Right hindlimb (tissue), 1 donor: ENCODE data around the gene WDR45B.
"Not testable (repeated sequence)": the region's sequence is repeated elsewhere in the genome, so short reads cannot be mapped to it uniquely, and the experiment has no call there.

Experiments used
- DNase-seq: peaks from one replicate; pipeline ENCODE4 v3.0.0-alpha.2; 2018

WDR45B gene

DNA sequence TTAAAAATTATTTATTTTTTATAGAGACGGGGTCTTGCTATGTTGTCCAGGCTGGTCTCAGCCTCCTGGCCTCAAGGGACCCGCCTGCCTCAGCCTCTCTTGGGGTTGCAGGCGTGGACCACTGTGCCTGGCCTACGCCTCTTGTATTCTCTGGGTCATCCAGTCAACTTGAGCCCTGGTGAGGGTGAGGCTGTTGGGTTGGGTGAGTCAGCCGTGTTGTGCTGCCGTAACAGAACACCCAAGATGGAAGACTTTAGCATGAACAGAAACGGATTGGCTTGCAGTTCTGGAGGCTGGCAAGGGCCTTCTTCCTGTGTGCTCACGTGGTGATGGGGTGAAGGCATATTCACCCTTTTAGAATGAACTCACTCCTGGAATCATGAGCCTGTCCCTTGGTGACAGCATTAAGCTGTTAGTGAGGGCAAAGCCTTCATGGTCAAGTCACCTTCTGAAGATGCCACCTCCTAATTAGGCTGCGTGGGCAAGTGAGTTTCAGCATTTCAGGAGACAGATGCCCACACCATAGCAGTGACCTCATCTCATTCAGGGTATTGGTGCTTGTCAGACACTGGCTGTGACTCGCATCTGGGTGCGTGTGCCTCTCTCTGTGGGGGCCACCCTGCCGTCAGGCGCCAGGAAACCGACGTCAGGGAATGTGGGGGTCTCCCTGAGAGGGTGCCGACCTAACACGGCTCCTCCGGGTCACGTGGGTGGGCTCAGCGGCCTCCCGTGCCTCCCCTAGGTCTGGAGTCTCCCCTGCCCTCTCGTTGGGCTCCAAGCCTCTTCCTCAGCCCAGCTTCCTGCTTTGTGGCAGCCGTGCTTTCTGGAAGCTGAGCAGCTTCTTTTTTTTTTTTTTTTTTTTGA, 49.8 kb downstream of the WDR45B start:
- no peak for DNase-seq

DNA sequence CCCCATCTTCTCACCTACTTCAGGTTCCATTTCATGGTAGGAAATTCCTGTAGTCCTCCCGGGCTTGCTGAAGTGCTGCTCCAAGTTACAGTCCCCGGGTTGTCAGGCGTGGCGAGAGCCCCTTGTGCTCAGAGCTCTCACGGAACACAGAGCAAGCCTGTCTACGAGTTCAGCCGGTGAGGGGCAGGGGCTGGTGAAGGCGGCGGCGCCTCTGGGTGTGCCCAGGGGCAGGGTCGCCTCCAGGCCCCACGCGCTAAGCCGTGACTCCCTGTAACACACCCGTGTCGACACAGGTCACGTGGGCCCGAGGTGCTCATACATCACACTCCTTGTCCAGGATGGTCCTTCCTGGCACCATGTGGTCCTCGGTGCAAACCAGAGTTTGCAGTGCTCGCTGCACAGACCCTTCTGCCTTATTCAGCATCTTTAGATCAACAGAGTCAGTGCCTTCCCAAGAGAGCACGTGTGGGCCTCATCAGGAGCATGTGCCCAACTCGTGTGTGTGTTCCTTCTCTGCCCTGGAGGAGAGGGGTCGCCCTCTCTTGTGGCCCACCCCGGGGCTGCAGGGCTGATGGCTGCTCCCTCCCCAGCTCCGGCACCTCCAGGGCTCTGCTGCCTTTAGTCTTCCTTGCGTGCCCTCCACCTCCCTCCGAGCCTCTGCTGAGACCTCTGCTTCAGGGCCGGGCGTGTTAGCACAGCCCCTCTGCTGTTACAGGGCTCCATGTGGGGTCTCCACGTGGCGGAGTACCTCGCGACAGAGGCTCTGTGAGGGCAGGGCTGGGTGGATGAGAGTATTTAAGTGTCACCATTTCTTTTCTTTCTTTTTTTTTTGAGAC, 51.2 kb downstream of the WDR45B start:
- DNase-seq, result no peak

DNA sequence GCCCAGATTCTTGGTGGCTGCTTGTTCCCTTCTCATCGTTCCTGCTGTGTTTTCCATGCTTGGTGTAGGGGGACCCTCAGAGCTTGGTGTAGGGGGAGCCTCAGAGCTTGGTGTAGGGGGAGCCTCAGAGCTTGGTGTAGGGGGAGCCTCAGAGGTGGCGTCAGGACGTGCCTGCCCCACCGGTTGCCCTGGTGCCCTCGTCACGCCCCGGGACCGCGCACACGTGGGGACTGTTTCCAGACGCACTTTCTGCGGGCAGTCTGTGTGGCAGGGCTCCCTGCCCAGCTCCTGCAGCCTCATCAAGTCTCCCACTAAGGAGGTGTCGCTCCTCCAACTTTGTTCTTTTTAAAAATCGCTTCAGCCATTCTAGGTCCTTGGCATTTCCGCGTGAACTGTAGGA, 51.9 kb downstream of the WDR45B start:
- DNase-seq, result no peak

GRCh38 chr17:82595893-82596292, 52.4 kb downstream of the WDR45B start:
- DNase-seq, result no peak

DNA sequence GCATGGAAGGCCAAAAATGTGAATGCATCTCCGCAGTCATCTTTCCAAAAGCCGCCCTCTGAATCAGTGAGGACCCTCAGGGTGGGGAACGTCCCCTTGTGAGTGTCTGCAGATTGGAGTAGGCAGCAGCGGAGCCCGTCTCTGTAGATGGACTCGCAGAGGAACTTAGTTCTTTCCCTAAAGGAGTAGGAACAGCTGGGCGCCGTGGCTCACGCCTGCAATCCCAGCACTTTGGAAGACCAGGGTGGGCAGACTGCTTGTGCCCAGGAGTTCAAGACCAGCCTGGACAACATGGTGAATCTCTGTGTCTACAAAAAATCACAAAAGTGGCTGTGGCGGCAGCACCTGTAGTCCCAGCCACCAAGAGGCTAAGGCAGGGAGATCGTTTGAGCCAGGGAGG, 53.7 kb downstream of the WDR45B start:
- no peak for DNase-seq

GRCh38 chr17:82593590-82594087, 54.6 kb downstream of the WDR45B start:
- DNase-seq, result peak; percentile 46

DNA sequence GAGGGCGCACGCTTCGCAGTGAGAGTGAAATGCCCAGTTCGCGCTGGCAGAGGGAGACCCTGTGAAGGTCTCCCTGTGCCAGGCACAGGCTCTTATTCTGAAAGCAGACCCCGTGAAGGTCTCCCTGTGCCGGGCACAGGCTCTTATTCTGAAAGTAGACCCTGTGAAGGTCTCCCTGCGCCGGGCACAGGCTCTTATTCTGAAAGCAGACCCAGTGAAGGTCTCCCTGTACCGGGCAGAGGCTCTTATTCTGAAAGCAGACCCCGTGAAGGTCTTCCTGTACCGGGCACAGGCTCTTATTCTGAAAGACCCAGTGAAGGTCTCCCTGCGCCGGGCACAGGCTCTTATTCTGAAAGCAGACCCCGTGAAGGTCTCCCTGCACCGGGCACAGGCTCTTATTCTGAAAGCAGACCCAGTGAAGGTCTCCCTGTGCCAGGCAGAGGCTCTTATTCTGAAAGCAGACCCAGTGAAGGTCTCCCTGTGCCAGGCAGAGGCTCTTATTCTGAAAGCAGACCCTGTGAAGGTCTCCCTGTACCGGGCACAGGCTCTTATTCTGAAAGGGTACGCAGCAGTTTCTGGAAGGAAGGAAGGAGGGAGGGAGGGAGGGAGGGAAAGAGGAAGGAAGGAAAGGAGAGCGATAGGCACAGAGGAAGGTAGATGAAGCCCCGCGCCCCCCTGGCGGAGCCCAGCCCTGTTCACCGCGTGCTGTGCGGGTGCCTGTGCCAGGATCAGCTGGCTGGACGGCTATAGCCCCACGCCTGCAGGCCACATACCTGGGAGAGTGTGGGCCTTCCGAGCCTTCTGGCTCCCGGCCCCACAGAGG, 55.3 kb downstream of the WDR45B start:
- peak; percentile 76 for DNase-seq

DNA sequence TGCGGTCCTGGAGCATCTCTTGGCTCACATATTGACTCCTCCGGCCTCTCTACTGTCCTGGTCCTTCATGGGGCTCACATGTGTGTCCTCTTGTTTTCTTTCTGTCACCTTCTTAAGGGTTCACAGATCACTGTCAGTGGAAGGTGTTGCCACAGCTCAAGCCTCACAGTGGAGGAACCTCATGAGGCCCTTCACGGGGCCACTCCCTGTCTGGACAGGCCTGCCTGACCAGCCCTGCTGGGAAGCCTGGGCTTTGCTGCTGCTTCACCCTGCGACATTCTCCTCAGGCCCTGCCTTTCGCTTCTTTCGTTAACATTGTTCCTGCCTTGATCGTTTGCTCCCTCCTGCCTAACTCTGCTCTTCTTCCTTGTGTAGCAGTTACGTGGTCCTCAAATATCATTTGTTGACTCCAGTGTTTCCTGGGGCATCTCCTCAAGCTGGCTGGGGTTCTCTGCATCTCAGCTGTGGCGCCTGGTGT, 55.9 kb downstream of the WDR45B start:
- no peak for DNase-seq

DNA sequence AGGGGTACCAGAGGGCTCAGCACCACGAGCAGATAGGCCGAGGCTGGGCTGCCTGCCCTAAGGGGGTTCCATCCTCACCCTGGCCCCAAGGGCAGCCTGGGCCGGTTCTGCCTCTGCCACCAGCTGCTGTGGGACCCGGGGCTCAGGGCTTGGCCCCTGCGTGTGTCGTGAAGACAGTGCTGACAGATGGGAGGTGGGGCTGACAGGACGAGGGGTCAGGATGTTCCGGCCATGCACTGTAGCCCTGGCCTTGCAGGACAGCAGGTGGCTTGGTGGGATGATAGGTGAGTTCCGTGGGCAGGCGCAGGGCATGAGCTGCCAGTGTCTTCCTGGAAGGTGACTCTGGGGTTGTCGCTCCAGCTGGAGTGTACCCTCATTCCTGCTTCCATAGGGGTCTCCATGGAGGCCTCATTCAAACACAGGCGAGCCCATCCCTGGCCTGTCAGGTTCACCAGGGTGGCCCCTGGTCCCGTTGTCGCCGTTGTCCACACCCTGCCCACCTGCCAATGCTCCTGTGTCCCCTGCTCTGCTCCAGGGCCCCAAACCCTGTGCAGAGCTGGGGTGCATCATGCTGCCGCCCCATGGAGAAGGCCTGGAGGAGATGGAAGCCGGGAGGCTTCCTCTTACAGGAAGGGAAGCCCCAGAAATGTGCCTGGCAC, 57.2 kb downstream of the WDR45B start:
- DNase-seq, result no peak

DNA sequence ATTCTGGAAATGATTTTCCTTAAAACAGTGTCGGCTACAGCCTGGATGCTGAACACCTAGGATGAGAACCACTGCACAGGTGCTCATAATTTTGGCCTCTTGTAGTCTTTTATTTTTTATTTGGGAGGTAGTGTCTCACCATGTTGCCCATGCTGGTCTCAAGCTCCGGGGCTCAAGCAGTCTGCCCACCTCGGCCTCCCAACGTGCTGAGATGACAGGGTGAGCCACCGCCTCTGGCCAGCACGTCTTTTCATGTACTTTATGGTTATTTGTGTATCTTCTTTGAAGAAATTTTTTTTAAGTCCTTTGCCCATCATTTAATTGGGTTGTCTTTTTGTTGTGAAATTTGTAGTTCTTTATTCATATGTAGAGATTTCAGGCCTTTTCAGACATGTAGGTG, 58.0 kb downstream of the WDR45B start:
- DNase-seq, result no peak

- no peak for DNase-seq
Measured at GRCh38 chr17:82589851-82590180, 58.4 kb downstream of the WDR45B start.

DNA sequence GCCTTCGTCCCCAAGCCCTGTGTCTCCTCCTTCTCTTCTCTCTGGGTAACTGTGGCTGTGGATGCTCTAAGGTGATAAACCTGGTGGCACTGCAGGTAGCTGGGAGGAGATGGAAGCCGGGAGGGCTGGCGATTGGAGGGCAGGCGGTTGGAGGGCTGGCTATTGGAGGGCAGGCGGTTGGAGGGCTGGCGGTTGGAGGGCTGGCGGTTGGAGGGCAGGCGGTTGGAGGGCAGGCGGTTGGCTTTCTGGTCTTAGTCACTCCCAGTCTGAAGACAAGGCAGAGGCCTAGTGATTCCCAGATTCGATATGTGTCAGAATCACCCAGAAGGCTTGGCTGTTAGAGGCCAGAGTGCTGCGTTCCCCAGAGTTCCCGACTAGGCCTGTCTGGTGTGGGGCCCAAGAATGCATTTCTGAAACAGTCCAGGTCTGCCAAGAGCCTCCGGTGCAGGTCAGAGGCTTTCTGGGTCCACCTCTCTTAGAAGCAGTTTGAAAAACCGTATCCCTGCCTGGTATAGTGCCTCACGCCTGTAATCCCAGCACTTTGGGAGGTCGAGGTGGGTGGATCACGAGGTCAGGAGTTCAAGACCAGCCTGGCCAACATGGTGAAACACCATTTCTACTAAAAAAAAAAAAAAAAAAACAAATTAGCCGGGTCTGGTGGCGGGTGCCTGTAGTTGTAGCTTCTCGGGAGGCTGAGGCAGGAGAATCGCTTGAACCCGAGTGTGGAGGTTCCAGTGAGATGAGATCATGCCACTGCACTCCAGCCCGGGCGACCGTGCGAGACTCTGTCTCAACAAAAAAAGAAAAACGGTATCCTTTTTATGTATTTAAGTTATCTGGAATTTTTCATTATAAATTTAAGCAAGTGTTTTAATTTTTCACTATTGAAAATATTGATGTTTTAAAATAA, 59.7 kb downstream of the WDR45B start:
- no peak for DNase-seq

GRCh38 chr17:82587234-82588086, 60.8 kb downstream of the WDR45B start:
- DNase-seq, result no peak

DNA sequence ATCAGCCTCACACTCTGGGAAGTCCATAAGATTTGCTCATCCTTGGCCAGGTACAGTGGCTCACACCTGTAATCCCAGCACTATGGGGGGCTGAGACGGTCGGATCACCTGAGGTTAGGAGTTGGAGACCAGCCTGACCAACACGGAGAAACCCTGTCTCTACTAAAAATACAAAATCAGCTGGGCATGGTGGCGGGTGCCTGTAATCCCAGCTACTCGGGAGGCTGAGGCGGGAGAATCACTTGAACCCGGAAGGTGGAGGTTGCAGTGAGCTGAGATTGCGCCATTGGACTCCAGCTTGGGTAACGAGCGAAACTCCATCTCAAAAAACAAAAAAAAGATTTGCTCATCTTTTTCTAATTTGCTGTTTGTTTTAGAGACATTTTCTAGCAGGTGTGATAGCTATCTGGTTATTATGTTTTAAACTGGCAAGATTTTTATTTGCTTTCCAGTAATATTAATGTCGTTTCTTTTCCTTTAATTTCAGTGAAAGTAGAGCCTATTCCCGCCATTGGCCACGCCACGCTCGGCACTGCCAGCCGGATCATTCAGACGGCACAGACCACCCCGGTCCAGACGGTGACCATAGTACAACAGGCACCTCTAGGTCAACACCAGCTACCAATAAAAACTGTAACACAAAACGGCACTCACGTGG, 61.5 kb downstream of the WDR45B start:
- no peak for DNase-seq

- DNase-seq, result peak; percentile 72
Measured at GRCh38 chr17:82585935-82586575, 62.2 kb downstream of the WDR45B start.

DNA sequence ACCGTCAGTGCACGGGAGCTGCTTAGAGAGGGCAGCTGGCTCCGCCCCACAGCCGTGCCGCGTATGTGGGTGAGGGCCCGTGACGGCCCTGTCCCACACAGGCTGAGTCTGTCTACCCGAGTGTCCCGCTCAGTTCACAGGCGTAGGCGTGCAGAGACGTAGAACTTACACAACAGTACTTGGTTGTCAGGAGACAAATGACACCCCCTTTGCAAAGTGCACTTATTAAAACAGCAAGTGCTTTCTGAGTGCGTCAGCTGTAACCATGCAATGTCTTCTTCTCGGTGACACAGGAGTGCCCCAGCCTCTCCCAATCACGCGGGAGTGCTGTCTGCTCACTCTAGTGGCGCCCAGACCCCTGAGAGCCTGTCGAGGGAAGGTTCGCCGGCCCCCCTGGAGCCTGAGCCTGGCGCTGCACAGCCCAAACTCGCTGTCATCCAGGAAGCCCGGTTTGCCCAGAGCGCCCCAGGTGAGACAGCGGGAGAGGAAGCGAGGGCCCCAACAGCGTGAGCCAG, 64.5 kb downstream of the WDR45B start:
- DNase-seq, result no peak

DNA sequence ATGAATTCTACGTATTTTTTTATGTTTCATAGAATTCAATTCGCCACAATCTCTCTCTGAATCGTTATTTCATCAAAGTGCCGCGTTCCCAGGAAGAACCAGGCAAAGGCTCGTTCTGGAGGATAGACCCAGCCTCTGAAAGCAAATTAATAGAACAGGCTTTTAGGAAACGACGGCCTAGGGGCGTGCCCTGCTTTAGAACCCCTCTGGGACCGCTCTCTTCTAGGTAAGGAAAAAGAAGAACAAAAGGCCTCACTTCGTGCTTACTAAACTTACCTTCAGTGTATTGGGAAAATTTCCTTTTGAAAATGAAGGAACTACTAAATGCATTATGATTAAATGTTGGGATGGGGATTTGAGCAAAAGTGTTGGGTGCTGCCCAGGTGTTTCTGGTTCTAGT, 65.5 kb downstream of the WDR45B start:
- no peak for DNase-seq

DNA sequence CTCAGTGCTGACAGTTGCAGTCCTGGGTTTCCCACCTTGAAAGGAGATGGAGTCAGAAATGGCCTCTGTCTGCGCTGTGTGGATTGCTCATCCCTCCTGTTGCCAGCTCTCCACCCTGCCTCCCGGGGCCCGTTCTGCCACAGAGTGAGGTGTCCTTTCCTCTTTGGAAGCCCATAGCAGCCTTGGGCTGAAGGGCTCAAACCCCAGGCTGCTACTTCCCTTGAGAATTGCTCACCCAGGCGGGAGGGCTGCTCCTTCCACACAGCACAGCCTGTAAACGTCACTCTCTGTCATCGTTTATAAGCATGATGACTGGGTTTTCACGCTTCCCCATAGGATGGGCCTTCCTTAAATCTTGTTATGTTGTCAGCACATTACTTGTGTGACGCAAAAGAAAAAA, 66.0 kb downstream of the WDR45B start:
- DNase-seq, result no peak

DNA sequence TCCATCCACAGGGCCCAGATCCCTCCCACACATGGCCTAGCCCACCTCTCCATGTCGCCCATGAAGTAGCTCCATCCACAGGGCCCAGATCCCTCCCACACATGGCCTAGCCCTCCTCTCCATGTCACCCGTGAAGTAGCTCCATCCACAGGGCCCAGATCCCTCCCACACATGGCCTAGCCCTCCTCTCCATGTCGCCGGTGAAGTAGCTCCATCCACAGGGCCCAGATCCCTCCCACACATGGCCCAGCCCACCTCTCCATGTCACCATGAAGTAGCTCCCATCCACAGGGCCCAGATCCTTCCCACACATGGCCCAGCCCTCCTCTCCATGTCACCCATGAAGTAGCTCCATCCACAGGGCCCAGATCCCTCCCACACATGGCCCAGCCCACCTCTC, 68.3 kb downstream of the WDR45B start:
- not testable (repeated sequence) for DNase-seq
